Articular chondrocyte of knee joint (primary cell): Measurements from ENCODE around the gene SCGB1C1. TPM values are rescaled to one million over a fixed set of nuclear protein-coding genes. Genes with fewer than 3 reads are reported as not detected.

Experiments
- small RNA-seq: library from RNA; depleted of rRNA; stranded (forward); fragments of <200 nt; gene quantifications from one replicate; pipeline ENCODE3, GENCODE V24; 2012
- total RNA-seq: library from RNA; depleted of rRNA; stranded (reverse); fragments of >200 nt; gene quantifications from 2 replicates; pipeline ENCODE4 v1.2.3, GENCODE V29; 2012

Gene SCGB1C1
- not detected in 2 replicates for total RNA-seq

DNA sequence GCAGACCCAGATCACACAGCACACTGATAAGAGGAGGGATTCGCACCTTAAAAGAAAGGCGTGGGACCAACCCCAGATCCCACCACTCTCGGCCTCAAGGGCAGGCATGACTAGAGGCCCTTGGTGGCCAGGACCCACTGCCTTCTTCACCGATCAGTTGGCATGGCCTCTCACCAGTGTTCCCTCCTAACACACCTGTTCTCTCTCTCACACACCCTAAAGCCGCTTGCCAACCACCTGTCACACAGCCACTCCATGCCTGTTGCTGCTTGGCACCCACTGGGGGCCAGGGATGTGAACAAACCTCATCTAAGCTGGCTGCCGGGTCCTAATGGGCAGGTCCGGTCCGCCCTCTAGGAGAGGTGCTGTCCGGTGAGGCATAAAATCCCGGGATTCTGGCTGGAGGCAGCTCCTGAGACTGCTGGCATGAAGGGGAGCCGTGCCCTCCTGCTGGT is at the start of gene SCGB1C1:
SCGB1C1 (plus strand) TSS at position 405 of the 455 bp plus-strand sequence; CDS start at position 427, 22 bp downstream.

GRCh38 chr11:207208-207862 is 14.5 kb downstream of the SCGB1C1 start, which contains the start of the genes BET1L and RIC8A:
BET1L (minus strand) TSS chr11:207399; CDS start chr11:207321, 78 bp downstream.
RIC8A (plus strand) TSS chr11:207708; CDS start chr11:208855, 1,147 bp downstream.

DNA sequence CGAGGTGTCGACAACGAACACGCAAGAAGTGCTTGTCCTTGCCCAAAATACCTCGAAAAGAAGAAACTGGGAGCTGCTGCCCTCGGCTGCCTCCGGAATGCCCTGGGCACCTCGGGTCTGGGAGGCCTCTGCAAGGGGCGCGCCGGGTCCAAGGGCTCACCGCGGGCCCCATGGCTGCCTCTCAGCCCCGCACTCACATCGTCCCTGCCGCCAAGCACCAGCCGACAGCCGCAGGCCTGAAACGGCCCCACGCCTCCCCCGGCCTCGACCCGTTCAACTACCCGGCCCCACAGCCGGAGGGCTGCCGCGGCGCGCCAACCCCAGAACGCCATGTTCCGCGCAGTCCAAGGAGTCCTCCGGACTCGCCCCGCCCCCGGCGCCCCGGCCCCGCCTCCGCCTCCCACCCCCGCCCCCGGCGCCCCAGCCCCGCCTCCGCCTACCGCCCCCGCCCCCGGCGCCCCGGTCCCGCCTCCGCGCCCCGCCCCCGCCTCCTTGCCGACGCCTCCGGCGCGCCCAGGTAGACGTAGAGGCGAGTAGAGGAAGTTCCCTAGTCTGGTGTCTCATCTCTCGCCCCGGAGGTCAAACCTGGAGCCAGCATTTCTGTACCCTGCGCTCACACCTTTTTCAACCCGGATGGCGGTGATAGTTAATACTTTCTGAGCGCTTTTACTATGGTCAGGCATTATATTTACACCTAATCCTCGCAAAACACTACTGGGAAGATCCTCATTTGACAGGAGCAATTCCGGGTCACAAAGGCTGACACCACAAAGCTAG is 43.3 kb downstream of the SCGB1C1 start, which contains the start of gene SIRT3:
SIRT3 (minus strand) TSS at position 346 of the 777 bp plus-strand sequence; CDS start at position 332, 14 bp downstream.

DNA sequence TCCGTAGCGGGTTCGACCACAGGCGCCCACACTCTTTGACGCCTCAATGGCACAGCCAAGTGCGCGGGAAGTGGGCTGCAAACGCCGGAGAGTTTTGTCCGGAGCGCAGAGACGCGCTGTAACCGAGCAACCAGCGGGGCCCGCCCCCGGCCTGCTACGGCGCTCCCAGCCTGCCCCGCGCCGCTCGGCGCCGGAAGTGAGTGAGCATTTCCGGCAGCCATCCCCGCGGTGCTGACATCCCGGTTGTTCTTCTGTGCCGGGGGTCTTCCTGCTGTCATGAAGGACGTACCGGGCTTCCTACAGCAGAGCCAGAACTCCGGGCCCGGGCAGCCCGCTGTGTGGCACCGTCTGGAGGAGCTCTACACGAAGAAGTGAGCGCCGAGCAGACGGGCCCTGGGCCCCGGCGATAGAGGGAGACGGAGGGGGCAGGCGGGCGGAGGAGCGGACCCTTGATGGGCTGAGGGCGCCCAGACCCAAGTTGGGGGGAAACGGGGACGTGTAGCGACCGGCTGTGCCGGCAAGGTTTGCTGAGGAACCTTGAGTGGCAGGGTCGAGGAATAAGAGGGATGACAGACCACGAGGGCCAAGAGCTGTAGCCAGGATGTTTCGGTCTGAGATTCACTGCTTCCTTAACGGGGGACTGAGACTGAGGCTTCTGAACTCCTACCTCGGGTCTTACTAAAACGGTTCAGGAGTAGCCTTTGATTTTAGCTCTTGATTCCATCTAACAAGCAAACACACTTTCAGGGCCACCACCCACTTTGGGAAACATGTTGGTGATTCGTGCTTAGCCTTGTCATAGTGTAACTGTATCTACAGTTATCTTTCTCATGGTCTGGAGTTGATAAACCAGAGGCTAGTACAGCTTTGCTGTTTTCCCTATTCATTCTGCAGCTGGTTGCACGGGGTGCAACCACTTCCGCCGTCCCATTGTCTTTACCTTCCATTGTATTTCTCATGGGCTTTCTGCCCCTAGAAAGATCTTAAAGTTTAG is 44.2 kb downstream of the SCGB1C1 start, which contains the start of gene PSMD13:
PSMD13 (plus strand) TSS at position 203 of the 994 bp plus-strand sequence; CDS start at position 277, 74 bp downstream.

Small RNA genes lying within 50 kb of the gene (small RNA-seq; reads per million reads assigned to genes)
- gene RNU6-447P = not detected

Other genes with a start within 250 kb of the SCGB1C1 start
- 22.0 and 23.9 TPM in 2 replicates for gene BET1L, start 14.3 kb downstream of the SCGB1C1 start, total RNA-seq
- 103 and 136 TPM in 2 replicates for gene RIC8A, start 14.6 kb downstream of the SCGB1C1 start, total RNA-seq
- 9.3 and 10.9 TPM in 2 replicates for gene SIRT3, start 43.3 kb downstream of the SCGB1C1 start, total RNA-seq
- gene PSMD13, start 43.9 kb downstream of the SCGB1C1 start, total RNA-seq = 97.3 and 112 TPM in 2 replicates
- not detected in 2 replicates for gene NLRP6, start 85.3 kb downstream of the SCGB1C1 start, total RNA-seq
- gene PGGHG, start 96.0 kb downstream of the SCGB1C1 start, total RNA-seq = 7.0 and 11.0 TPM in 2 replicates
- gene IFITM5, start 106.4 kb downstream of the SCGB1C1 start, total RNA-seq = not detected in 2 replicates
- 63.3 and 122 TPM in 2 replicates for gene IFITM2, start 114.7 kb downstream of the SCGB1C1 start, total RNA-seq
- gene IFITM1, start 121.0 kb downstream of the SCGB1C1 start, total RNA-seq = 44.9 and 51.7 TPM in 2 replicates
- 103 and 138 TPM in 2 replicates for gene IFITM3, start 127.8 kb downstream of the SCGB1C1 start, total RNA-seq
- 0.52 and 0.65 TPM in 2 replicates for gene B4GALNT4, start 176.4 kb downstream of the SCGB1C1 start, total RNA-seq
- 0.52 and 1.2 TPM in 2 replicates for gene PKP3, start 201.1 kb downstream of the SCGB1C1 start, total RNA-seq
- 14.0 and 19.3 TPM in 2 replicates for gene SIGIRR, start 221.9 kb downstream of the SCGB1C1 start, total RNA-seq
- not detected in 2 replicates for gene ANO9, start 248.9 kb downstream of the SCGB1C1 start, total RNA-seq